SK-N-SH (cell line): ENCODE results near the gene RGSL1.

ENCODE experiments used
- GABPA ChIP-seq: IDR thresholded peaks from 2 replicates; pipeline ENCODE4 v1.4.0; 2012; ENCODE audit warnings: low read depth, mild to moderate bottlenecking
- JUND ChIP-seq: IDR thresholded peaks from 2 replicates; pipeline ENCODE4 v1.4.0; 2012
- POLR2AphosphoS5 ChIP-seq: IDR thresholded peaks from 2 replicates; pipeline ENCODE4 v1.6.1; 2012; ENCODE audit warnings: low read depth, low read length
- RFX5 ChIP-seq: IDR thresholded peaks from 2 replicates; pipeline ENCODE4 v1.6.1; 2012; ENCODE audit warnings: mild to moderate bottlenecking, improper control_type of control experiment, low read length
- SIN3A ChIP-seq: IDR thresholded peaks from 2 replicates; pipeline ENCODE4 v1.6.1; 2012; ENCODE audit warnings: low read depth, mild to moderate bottlenecking, low read length, moderate library complexity, borderline replicate concordance
- TF ChIP-seq, protein P1 (sequence below): fragments of 200-600 bp; sonication (generic); IDR thresholded peaks from 2 replicates; pipeline ENCODE4 v1.6.1; 2017; ENCODE audit warnings: antibody characterized with exemption, mild to moderate bottlenecking, moderate library complexity
- TF ChIP-seq, protein P2 (sequence below): fragments of 150-350 bp; IDR thresholded peaks from 2 replicates; pipeline ENCODE4 v1.6.1; 2016; ENCODE audit warnings: mild to moderate bottlenecking, low read depth, low read length
- TF ChIP-seq, protein P3 (sequence below): IDR thresholded peaks from 2 replicates; pipeline ENCODE4 v1.4.0; 2012; ENCODE audit warnings: low read depth, borderline replicate concordance
- TF ChIP-seq, protein P4 (sequence below): IDR thresholded peaks from 2 replicates; pipeline ENCODE4 v1.6.1; 2012; ENCODE audit warnings: mild to moderate bottlenecking, low read depth, low read length, moderate library complexity
- TF ChIP-seq, protein P5 (sequence below): fragments of 150-350 bp; IDR thresholded peaks from 2 replicates; pipeline ENCODE4 v1.6.1; 2017; ENCODE audit warnings: antibody characterized with exemption, low read length, low read depth, borderline replicate concordance

DNA sequence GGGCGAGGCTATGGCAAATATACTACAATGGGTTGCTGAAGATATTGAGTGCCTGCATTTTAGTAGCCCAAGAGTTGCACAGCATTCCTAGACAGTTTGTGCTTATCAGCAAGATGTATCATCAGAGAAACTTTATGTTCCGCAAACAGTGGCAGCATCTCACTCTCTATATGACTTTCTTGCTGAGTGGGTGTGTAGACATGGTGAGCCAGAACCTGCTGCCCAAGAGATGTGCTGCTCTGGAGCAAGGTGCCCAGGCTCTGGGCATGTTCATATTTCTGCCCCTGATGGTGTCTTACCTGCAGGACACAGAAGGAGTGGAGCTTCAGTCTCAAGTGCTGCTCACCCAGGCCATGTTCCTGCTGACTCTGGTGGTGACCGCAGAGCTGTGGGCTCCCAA lies 8.2 kb upstream of the RGSL1 start:
- TF ChIP-seq, protein P1, sequence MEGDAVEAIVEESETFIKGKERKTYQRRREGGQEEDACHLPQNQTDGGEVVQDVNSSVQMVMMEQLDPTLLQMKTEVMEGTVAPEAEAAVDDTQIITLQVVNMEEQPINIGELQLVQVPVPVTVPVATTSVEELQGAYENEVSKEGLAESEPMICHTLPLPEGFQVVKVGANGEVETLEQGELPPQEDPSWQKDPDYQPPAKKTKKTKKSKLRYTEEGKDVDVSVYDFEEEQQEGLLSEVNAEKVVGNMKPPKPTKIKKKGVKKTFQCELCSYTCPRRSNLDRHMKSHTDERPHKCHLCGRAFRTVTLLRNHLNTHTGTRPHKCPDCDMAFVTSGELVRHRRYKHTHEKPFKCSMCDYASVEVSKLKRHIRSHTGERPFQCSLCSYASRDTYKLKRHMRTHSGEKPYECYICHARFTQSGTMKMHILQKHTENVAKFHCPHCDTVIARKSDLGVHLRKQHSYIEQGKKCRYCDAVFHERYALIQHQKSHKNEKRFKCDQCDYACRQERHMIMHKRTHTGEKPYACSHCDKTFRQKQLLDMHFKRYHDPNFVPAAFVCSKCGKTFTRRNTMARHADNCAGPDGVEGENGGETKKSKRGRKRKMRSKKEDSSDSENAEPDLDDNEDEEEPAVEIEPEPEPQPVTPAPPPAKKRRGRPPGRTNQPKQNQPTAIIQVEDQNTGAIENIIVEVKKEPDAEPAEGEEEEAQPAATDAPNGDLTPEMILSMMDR = no peak
- TF ChIP-seq SIN3A (no peak), POLR2AphosphoS5 (no peak), RFX5 (no peak), GABPA (no peak), JUND (no peak)
- TF ChIP-seq, protein P2, sequence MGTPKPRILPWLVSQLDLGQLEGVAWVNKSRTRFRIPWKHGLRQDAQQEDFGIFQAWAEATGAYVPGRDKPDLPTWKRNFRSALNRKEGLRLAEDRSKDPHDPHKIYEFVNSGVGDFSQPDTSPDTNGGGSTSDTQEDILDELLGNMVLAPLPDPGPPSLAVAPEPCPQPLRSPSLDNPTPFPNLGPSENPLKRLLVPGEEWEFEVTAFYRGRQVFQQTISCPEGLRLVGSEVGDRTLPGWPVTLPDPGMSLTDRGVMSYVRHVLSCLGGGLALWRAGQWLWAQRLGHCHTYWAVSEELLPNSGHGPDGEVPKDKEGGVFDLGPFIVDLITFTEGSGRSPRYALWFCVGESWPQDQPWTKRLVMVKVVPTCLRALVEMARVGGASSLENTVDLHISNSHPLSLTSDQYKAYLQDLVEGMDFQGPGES = no peak
- TF ChIP-seq, protein P3, sequence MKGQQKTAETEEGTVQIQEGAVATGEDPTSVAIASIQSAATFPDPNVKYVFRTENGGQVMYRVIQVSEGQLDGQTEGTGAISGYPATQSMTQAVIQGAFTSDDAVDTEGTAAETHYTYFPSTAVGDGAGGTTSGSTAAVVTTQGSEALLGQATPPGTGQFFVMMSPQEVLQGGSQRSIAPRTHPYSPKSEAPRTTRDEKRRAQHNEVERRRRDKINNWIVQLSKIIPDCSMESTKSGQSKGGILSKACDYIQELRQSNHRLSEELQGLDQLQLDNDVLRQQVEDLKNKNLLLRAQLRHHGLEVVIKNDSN = no peak
- TF ChIP-seq, protein P4, sequence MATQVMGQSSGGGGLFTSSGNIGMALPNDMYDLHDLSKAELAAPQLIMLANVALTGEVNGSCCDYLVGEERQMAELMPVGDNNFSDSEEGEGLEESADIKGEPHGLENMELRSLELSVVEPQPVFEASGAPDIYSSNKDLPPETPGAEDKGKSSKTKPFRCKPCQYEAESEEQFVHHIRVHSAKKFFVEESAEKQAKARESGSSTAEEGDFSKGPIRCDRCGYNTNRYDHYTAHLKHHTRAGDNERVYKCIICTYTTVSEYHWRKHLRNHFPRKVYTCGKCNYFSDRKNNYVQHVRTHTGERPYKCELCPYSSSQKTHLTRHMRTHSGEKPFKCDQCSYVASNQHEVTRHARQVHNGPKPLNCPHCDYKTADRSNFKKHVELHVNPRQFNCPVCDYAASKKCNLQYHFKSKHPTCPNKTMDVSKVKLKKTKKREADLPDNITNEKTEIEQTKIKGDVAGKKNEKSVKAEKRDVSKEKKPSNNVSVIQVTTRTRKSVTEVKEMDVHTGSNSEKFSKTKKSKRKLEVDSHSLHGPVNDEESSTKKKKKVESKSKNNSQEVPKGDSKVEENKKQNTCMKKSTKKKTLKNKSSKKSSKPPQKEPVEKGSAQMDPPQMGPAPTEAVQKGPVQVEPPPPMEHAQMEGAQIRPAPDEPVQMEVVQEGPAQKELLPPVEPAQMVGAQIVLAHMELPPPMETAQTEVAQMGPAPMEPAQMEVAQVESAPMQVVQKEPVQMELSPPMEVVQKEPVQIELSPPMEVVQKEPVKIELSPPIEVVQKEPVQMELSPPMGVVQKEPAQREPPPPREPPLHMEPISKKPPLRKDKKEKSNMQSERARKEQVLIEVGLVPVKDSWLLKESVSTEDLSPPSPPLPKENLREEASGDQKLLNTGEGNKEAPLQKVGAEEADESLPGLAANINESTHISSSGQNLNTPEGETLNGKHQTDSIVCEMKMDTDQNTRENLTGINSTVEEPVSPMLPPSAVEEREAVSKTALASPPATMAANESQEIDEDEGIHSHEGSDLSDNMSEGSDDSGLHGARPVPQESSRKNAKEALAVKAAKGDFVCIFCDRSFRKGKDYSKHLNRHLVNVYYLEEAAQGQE = no peak
- TF ChIP-seq, protein P5, sequence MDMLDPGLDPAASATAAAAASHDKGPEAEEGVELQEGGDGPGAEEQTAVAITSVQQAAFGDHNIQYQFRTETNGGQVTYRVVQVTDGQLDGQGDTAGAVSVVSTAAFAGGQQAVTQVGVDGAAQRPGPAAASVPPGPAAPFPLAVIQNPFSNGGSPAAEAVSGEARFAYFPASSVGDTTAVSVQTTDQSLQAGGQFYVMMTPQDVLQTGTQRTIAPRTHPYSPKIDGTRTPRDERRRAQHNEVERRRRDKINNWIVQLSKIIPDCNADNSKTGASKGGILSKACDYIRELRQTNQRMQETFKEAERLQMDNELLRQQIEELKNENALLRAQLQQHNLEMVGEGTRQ = no peak
